OCI-M1 (cell line): ENCODE data around the gene SULT4A1.

Experiments used
- DNase-seq: peaks from one replicate; lab custom pipeline; 2025; lab: John Stamatoyannopoulos, UW

The SULT4A1 gene

DNA sequence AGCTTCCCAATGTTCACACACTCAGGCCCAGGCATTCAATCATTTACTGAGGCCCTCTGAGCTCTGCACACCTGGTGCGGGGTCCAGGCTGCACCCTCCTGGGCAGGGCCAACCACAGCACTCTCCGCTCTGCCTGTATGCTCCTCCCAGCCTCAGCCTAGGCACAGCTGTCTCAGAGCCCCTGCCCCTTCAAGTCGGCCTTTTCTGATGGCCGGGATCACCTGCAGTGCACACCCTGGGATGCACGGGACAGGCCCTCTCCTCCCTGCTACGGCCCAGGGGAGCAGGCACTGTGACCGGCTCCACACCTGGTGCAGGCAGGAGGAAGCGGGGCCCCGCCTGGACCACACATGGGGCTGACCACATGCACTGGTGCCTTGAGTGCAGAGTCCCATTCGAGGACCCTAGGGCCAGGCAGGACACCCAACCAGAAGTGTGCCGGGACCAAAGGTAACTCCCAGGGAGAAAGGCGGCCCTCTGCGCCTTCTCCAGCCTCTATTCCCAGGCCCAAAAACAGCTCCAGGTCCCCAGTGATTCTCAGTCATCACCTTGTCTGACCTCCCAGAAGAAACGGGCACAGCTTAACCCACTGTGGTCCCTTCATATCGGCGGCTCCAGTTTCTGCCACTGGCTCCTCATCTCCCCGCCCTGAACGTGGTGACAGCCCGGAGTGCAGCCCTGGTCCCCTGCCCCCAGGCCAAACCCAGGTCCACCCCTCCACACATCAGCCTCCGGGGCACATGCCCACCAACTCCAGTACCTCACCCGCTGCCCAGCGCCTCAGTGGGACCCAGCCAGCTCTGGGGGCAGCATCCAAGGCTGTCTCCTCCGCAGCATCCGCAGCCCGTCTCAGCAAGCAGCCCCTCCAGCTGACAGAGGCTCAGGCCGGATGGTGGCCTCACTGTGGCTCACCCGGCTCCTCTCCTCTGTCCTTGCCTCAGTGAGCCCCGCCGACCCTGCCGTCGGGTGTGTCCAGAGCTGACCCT lies 17.5 kb downstream of the SULT4A1 start:
- no peak for DNase-seq

DNA sequence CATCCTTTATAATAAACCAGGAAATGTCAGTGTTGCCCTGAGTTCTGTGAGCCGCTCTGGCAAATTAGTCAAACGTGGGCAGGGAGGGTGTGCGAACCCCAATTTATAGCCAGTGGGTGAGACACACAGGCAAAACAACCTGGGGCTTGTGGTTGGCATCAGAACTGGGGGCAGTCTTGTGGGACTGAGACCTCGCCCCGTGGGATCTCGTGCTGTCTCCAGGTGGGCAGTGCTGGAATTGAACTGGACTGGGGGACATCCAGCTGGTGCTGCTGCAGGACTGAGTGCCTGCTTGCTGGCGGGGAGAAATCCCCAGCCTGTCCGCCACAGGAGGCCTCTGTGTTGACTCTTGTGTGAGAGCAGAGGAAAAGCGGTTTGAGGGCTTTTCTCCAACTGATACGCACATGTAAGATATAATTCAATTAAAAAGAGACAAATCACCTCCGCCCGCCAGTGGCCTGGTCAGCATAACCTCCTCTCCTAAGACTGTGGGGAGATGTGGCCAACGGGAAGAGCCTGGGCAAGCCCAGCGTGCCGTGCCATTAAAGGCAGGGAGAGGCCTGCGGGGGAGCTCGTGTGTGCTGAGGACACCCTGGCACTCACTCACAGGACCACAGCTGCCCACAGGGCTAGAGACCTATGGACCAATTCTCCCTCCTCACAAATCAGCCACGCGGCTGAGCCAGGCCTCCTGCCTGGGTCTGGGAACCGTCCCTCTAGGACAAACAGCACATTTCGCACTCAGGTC lies 18.4 kb downstream of the SULT4A1 start:
- no peak for DNase-seq

- DNase-seq: no peak
These were observed 20.6 kb downstream of the SULT4A1 start for GRCh38 chr22:43841742-43842141.

DNA sequence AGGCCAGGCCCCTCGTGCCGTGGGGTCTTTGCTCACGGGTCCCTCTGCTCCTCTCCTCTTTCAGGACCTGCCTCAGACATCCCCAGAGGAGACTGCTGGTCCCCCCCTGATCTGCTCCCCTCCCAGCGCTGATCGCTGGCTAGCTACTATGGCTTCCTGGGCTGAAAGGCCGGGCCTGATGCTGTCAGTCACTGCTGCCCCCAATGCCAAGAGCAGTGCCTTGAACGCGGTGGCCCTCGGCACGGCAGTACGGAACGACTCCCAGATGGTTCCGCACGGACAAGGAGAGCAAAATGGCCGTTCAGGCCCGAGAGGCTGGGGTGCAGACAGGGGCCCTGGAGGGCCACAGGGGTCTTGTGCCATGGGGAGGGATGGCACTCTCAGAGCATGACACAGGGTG lies 21.5 kb downstream of the SULT4A1 start:
- DNase-seq: no peak

- DNase-seq: no peak
These were observed 21.9 kb downstream of the SULT4A1 start for GRCh38 chr22:43840431-43840830.

DNA sequence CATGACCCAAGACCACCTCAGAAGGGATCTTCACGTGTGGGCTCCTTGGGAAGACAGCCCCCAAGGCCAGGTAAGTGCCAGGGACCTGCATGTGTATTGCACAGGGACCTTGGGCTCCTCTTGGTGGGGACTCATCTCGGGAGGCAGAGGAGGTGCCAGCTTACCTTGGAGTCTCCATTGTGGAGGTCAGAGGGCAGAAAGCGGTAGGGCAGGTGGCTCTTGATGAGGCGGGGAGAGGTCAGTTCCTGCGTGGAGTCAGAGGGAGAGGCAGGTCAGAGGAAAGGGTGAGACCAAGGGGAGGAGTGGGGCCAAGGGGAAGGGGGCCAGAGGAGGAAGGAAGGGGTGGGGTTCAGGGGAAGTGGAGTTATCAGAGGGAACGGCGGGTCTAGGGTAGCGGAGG lies 22.5 kb downstream of the SULT4A1 start:
- DNase-seq: no peak

DNA sequence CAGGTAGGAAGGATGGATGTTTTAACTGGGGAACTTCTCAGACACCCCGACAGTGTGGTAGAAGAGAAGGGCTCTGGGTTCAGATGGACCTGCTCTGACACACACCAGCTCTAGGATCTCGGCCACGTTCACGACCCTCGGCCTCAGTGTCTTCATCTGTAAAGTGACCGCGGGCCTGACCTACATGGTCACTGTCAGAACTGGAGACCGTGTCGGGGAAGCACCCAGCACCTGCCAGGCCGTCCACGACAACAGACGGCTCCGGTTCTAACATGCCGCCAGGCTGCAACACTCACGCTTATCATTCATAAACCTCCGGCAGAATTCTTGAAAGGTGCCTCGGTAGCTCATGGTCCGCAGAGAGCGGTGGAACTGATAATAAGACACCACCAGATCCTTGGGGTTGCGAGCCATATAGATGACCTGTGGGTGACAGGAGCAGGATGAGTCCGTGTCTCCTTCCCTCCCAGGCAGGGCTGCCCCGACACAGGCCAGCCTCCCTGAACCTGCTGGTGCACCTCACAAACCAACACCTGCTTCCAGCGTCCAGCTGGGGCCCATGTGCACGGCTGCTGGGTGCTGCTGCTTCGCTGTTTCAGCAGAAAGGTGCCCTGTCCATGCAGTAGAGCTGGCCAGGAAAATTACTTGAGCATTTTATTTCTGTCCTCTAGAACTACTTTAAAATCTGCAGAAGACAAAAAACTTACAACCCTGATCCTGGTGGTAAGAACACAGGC lies 23.6 kb downstream of the SULT4A1 start:
- no peak for DNase-seq

DNA sequence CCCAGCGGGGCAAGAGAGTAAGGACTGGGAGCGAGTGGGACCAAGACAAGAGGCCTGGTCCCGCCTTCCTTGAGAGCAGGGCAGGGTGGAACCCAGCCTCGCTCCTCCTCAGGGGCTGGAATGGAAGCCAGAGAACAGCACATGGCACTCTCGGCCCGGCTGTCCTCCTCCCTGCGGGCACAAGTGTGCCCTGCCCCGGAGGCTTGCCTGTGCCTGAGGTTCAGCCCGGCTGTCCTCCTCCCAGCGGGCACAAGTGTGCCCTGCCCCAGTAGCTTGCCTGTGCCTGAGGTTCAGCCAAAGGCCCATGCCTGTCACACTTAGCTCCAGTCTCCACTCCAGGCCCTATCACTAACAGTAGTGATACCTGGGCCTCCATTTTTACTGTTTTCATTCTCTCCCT lies 24.2 kb downstream of the SULT4A1 start:
- no peak for DNase-seq

GRCh38 chr22:43837666-43838065 lies 24.6 kb downstream of the SULT4A1 start:
- no peak for DNase-seq

DNA sequence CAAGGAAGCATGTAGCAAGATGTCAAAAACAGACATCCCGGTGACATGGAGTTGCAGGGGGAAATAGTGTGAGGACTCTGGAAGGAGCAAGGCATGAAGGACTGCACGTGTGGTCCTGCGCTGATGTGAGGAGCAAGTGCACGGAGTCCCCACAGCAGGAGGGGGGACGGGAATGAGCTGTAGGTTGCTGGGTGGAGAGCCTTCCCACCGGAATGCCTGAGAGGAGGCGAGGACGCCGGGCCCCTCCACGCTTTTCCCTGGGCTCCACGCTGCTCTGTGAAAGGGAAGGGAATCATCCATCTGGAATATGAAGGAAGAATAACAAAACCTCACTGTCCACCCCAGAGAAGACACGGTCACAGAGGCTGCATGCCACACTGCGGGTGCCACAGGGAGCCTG lies 26.6 kb downstream of the SULT4A1 start:
- DNase-seq: no peak

DNA sequence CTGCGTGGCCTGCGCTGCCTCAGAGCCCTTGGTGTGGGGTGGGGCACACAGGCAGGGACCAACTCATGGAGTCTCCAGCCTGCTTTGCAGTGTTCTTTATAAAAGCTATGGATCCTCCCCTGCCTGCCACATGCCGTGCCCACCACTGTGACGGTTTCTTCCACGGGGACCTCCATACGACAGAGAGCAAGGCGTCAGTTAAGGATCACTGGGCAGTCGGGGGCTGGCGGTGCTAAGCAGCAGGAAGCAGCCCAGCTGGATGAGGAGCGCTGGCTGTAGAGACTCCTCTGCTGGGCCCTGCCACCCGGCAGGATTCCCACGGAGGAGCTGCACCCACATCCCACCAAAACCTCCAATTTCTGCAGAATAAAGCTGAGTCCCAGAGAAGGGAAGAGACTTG lies 27.1 kb downstream of the SULT4A1 start:
- no peak for DNase-seq

GRCh38 chr22:43833286-43834240 lies 28.8 kb downstream of the SULT4A1 start:
- no peak for DNase-seq

GRCh38 chr22:43832393-43833265 lies 29.7 kb downstream of the SULT4A1 start:
- DNase-seq: no peak

- no peak for DNase-seq
These were observed 30.5 kb downstream of the SULT4A1 start for GRCh38 chr22:43831561-43832392.

GRCh38 chr22:43830931-43831560 lies 31.3 kb downstream of the SULT4A1 start:
- DNase-seq: no peak

DNA sequence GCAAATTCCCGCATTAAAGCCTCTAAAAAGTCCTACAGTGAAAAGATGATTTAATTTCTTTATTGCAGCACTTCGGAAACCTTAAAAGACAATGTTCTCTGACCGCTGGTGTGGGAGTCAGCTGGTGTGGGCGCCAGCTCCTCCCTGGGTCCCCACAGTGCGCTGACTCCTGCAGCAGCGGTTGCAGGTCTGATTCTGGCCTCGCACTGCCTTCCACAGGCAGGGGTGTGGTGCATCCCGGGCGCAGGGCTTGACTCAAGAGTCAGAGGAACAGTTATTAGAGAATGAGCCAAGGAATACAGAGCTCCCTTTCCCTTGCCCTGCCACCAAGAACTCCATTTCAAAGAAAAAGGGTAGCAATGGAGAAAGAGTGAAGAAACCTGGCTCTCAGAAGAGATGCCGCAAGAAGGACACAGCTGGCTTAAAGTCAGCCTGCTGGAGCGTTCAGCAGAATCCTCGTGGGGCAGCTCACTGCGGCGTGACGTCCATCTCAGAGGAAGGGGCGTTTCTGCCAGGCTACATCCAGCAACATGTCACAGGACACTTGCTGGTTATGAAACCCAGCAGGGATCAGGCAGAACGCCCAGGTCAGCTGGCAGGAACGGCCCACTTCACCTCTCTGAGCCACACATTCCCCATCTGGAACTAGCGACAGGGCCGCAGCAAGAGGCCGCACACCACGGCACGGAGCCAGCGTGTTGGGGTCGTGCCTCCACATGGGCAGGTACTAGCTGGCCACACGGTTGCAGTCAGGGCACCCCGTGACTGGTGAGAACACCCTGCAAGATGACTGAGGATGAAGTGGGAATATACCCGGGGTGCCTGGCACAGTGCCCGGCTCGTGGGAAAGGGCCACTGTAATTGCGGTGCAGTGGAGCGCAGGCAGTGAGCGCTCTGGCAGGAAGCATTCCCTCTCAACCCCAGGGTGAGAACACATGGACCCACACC lies 32.1 kb downstream of the SULT4A1 start:
- DNase-seq: no peak

DNA sequence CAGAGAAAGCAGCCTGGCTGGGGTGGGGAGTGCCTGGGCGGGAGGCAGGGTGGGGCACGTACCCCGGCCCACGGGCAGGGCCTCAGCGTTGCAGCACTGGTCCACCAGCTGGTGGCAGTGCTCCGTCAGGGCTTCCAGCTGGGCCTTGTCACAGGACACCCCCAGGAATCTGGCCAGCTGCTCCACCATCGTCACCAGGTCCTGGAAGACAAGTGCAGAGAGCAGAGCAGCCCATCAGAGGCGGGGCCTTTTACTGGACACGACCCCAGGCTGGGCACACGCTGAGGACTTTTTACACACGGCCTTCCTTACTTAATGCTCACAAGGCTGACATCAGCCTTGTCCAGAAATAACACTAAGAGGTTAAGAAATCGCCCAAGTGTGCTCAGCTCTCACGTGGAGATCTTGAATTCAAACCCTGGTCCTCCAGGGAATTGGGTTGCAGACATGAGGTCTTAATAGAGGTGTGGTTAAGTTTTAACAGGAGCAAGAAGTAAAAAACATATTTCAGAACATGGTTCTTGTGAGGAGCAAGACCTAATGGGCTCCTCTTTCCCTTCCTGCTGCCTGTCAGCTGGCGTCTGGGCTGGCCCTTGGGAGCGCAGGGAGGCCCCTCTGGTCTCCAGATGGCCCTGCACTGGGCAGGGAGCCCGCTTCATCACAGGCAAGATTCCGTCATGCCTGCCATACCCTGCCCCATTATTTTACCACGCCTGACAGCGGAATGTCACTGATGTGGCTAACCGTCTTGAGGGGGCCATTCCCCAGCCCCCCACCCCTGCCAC lies 33.1 kb downstream of the SULT4A1 start:
- no peak for DNase-seq
